HG03432 (cell line): ENCODE measurements around the gene PTPRD.
A peak's percentile ranks its signal among the peaks of the same experiment; 100 is the strongest.

Source experiments
- ATAC-seq: cut with Tn5 transposase; IDR thresholded peaks from one replicate; pipeline ENCODE4 v1.9.1; 2021; ENCODE audit warnings: mild to moderate bottlenecking, moderate library complexity; ENCODE audit not compliant: unreplicated experiment

The PTPRD gene

DNA sequence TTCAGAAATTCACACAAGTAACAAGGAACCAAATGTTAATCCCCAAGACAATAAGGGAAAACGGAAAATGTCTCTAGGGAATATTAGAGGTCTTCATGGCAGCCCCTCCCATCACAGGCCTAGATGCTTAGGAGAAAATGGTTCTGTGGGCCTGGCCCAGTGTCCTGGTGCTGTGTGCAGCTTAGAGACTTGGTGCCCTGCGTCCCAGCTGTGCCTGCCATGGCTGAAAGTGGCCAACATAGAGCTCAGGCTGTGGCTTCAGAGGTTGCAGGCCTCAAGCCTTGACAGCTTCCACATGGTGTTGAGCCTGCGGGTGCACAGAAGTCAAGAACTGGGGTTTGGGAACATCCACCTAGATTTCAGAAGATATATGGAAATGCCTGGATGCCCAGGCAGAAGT, 942.3 kb downstream of the PTPRD start:
- no peak for ATAC-seq

GRCh38 chr9:9645006-9645405, 967.8 kb downstream of the PTPRD start:
- ATAC-seq = no peak

DNA sequence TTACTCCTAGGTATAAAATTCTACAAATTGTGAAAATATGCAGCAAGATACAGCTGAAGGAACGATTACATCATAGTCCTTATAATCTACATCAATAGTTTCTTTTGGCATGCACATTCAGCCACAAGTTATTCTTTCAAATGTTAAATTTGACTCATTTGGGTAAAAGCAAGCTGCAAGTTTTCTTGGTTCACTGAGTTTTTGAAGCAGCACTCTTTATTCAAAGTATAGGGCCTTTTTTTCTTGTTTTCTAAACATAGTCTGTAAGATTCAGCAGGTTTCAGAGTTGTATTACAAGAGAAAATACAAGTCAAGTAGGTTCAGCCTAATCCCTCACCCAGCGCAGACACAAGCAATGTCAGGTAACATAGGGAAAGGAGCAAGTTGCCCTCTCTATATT, 981.5 kb downstream of the PTPRD start:
- ATAC-seq = peak; percentile 89

GRCh38 chr9:9625248-9625647, 987.6 kb downstream of the PTPRD start:
- ATAC-seq = peak; percentile 54

- no peak for ATAC-seq
These were observed 989.3 kb downstream of the PTPRD start for GRCh38 chr9:9623506-9623905.

- no peak for ATAC-seq
These were observed 991.4 kb downstream of the PTPRD start for GRCh38 chr9:9621355-9621940.

- no peak for ATAC-seq
These were observed 992.1 kb downstream of the PTPRD start for GRCh38 chr9:9620736-9621135.

GRCh38 chr9:9615086-9615485, 997.7 kb downstream of the PTPRD start:
- ATAC-seq = no peak

GRCh38 chr9:9614607-9615006, 998.2 kb downstream of the PTPRD start:
- no peak for ATAC-seq

DNA sequence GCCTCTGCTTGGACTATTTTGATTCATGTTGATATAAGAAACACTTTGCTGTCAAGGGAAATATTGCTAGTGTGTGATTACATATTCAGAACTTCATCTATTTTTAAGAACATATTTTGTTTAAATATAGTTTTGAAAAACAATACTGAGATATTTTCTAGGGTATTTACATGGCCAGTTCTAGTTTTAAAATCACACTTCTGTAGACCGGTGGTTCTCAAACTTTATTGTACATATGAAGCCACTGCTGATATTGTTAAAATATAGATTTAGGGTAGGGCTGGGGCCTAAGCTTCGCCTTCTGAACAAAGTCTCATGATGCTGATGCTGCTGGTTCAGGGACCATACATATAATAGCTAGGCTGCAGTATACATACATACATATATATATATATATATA, 1000.0 kb downstream of the PTPRD start:
- ATAC-seq = peak; percentile 56

- ATAC-seq = peak; percentile 74
These were observed 1000.5 kb downstream of the PTPRD start for GRCh38 chr9:9612270-9612669.

- no peak for ATAC-seq
These were observed 1007.1 kb downstream of the PTPRD start for GRCh38 chr9:9605681-9606080.

- no peak for ATAC-seq
These were observed 1009.5 kb downstream of the PTPRD start for GRCh38 chr9:9603345-9603744.

GRCh38 chr9:9598723-9599122, 1014.1 kb downstream of the PTPRD start:
- no peak for ATAC-seq

- no peak for ATAC-seq
These were observed 1020.7 kb downstream of the PTPRD start for GRCh38 chr9:9592104-9592503.

DNA sequence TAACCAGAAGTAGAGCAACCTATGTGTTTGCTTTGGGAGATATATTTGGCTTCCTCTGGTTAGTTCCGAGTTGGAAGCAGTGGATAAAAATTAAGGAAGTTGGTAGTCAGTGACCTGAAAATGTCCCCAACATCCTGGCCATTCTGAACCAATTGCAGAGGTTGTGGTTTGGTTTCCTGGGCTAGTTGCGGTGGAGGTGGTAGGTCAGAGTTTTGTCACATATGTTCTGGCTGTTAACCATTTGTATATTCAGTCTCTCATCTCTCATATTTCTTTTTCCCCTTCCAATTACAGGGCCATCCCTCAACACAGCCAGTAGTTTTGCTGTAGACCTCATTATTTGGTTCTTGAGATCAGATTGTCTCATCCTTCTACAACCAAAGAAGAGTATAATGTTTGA, 1026.9 kb downstream of the PTPRD start:
- peak; percentile 54 for ATAC-seq

GRCh38 chr9:9574080-9574479, 1038.7 kb downstream of the PTPRD start:
- no peak for ATAC-seq

DNA sequence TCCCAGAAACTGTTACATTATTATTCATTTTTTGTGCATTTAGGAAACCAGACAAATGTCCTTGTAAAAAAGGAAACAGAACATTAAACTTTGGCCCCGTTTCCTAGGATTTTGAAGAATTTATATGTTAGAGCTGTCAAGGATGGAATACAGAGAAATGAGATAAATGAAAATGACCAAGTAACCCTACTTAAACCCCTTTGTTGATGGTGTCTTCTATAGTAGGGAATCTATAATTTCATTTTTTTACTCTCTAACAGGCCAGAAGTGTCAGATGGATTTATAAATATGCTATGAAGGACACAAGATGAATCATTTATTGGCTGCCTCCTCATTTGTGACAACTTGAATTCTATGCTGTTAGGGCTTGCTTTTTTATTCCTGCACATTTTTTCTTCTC, 1047.1 kb downstream of the PTPRD start:
- ATAC-seq = no peak

GRCh38 chr9:9563817-9564216, 1049.0 kb downstream of the PTPRD start:
- ATAC-seq = no peak

- no peak for ATAC-seq
These were observed 1052.3 kb downstream of the PTPRD start for GRCh38 chr9:9560382-9561035.

- ATAC-seq = no peak
These were observed 1053.9 kb downstream of the PTPRD start for GRCh38 chr9:9558907-9559306.

DNA sequence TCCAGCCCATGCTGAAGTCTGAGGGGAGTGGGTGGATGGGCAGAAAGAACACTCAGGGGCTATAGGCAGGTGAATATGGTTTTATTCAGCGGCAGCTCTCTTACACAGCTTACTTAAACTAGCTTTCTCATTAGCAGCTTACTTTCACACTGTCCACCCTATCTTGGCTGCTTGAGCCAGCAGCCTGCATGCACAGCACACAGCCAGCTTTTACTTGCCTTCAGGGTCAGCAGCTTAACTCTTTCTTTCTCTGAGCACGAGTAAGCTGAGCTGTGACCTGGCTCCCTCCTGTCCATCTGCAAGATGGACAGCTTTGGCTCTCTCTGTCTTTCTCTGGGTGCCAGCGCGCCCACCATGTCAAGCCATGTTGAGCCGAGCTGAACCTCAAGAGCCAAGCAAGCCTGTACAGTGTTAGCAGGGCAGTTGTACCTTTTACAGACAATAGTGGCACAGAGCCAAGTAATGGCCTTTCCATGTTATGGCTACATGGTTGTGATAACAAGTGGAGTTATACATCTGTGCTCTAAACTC, 1054.9 kb downstream of the PTPRD start:
- no peak for ATAC-seq
